Esophagus (tissue), 2 donors: ENCODE results near the gene IQCN. TPM values are rescaled to one million over a fixed set of nuclear protein-coding genes. Genes with fewer than 3 reads are reported as not detected.

Experiments used
- H3K27ac ChIP-seq, 2 donors: one replicate each; pipeline ENCODE4 v1.5.1; 2013; ENCODE audit warnings: low read depth in 2 of 2, mild to moderate bottlenecking in 2 of 2, inconsistent platforms in 1 of 2, low read length in 1 of 2, moderate library complexity in 1 of 2
- H3K27me3 ChIP-seq, 2 donors: one replicate each; pipeline ENCODE4 v1.6.1; 2013; ENCODE audit warnings: low read length in 2 of 2, control low read depth in 1 of 2, mild to moderate bottlenecking in 1 of 2; ENCODE audit not compliant: insufficient read depth in 2 of 2, control insufficient read depth in 1 of 2
- H3K36me3 ChIP-seq, 2 donors: one replicate each; pipeline ENCODE4 v1.6.1; 2013; ENCODE audit warnings: low read length in 1 of 2; ENCODE audit not compliant: control insufficient read depth in 2 of 2, insufficient read depth in 2 of 2
- H3K4me1 ChIP-seq, 2 donors: one replicate each; pipeline ENCODE4 v1.6.1; 2013; ENCODE audit warnings: low read length in 1 of 2; ENCODE audit not compliant: control insufficient read depth in 2 of 2, insufficient read depth in 2 of 2
- H3K4me3 ChIP-seq, 2 donors: one replicate each; pipeline ENCODE4 v1.5.1; 2013; ENCODE audit warnings: low read length in 2 of 2, mild to moderate bottlenecking in 2 of 2, low read depth in 1 of 2, moderate library complexity in 1 of 2
- H3K9me3 ChIP-seq, 2 donors: one replicate each; pipeline ENCODE4 v1.6.1; 2013; ENCODE audit warnings: mild to moderate bottlenecking in 2 of 2, low read depth in 1 of 2, low read length in 1 of 2, moderate library complexity in 1 of 2; ENCODE audit not compliant: control insufficient read depth in 2 of 2, insufficient read depth in 1 of 2
- WGBS, 2 donors: extraction: QIAGEN DNeasy Blood & Tissue Kit; methylation state at CpG; one replicate each; pipeline ENCODE4 v1.1.7; 2013; 5-methylcytosine and 5-hydroxymethylcytosine counted together
- polyA plus RNA-seq, 2 donors: library from polyadenylated mRNA; stranded (reverse); fragments of 200-250 nt; gene quantifications; one replicate each; pipeline ENCODE4 v1.2.3, GENCODE V29; 2013
- donor health status: healthy with polysubstance abuse.
- donor health status: Bipolar disorder and iron deficiency.

The IQCN gene, protein sequence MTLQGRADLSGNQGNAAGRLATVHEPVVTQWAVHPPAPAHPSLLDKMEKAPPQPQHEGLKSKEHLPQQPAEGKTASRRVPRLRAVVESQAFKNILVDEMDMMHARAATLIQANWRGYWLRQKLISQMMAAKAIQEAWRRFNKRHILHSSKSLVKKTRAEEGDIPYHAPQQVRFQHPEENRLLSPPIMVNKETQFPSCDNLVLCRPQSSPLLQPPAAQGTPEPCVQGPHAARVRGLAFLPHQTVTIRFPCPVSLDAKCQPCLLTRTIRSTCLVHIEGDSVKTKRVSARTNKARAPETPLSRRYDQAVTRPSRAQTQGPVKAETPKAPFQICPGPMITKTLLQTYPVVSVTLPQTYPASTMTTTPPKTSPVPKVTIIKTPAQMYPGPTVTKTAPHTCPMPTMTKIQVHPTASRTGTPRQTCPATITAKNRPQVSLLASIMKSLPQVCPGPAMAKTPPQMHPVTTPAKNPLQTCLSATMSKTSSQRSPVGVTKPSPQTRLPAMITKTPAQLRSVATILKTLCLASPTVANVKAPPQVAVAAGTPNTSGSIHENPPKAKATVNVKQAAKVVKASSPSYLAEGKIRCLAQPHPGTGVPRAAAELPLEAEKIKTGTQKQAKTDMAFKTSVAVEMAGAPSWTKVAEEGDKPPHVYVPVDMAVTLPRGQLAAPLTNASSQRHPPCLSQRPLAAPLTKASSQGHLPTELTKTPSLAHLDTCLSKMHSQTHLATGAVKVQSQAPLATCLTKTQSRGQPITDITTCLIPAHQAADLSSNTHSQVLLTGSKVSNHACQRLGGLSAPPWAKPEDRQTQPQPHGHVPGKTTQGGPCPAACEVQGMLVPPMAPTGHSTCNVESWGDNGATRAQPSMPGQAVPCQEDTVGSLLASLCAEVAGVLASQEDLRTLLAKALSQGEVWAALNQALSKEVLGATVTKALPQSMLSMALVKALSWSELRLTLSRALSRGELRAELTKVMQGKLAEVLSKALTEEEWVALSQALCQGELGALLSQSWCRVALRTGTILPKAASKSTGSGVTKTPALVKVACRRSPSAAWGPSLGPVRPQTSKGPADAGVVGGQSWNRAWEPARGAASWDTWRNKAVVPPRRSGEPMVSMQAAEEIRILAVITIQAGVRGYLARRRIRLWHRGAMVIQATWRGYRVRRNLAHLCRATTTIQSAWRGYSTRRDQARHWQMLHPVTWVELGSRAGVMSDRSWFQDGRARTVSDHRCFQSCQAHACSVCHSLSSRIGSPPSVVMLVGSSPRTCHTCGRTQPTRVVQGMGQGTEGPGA (N-terminal part only)
- polyA plus RNA-seq = 10 to 100 TPM in 1 of 2 donors, under 1 TPM in 1; 0.88 to 12.2 TPM

DNA sequence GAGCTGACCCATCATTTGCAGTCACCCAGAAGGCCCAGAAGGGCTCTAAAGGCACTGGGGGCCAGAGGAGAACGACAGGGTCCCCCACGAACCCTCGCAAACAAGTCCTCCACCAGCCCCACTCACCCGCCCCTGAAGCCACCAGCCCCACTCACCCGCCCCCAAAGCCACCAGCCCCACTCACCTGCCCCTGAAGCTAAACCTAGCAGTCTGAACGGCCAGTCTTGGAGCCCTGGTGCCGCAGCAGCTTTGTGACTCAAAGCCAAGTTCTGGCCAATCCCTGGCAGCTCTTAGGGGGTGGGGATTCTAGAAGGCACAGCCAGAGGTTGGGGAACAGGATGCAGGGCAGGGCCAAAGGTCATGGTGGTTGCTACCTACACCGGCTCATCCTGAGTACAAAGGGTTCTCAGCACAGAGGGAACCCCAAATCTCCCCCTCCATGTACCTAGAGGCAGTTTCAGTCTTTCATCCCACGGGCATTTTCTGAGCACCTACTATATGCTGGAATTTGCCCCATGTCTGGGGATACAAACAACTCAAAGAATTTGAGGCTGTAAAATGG, at the start of gene IQCN:
TSS of gene IQCN (minus strand) at position 234 of the 562 bp plus-strand sequence. CDS start 4,974 bp downstream, outside the sequence.
- H3K36me3 ChIP-seq = peaks cover 0 to 9% of the 10 kb centered on the region in 2 donors
- no peak within 1 kb of the TSS for H3K4me3 ChIP-seq
- H3K4me1 ChIP-seq = peaks cover 2 to 14% of the 10 kb centered on the region in 2 donors
- no peaks in the 10 kb centered on the region for H3K27me3 ChIP-seq
- H3K27ac ChIP-seq = peak within 1 kb of the TSS; percentile 68 to 89
- WGBS, 2 donors = 65 to 68% methylated on average over 9 of the region's 9 CpGs
- H3K9me3 ChIP-seq = no peaks in the 10 kb centered on the region

DNA sequence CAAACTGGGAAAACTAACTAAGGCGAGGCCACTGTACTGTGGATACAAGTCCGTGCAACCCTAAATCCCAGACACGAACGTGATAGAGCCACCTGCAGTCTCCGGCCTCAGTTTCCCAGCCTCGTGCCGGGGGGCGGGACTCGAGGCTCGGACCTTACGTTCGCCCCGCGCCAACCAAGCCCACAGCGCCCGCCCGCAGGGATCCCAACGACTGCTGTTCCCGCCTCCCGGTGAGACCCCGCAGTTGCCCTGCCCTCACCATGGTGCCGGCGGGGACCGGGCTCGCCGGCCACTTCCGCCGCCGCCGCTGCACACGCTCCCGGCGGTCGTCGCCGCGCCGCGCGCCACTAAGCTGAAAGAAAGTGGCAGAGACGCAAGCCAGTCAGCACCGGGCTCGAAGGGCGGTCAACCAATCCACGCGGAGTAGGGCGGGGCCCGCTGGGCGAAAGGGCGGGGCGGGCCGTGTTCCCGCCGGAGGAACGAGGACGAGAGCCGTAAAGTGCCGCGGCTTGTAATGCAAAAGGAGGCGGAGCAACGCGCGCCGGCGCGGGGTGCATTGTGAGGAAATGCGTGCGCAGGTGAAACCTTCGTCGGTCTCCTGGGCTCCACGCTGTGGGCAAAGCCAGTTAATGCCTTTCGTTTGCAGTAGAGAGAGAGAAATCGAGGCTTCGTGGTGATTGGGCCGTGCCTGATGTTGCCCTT, 48.7 kb upstream of the IQCN start, which contains the start of gene LSM4:
TSS of gene LSM4 (minus strand) at position 318 of the 702 bp plus-strand sequence. CDS start at position 262, 56 bp downstream.
- peak within 1 kb of the TSS; percentile 84 to 96 for H3K4me3 ChIP-seq
- peak within 1 kb of the TSS; percentile 93 to 97 for H3K27ac ChIP-seq
- WGBS, 2 donors = 0% methylated on average over 74 to 75 of the region's 75 CpGs
- no peaks in the 10 kb centered on the region for H3K27me3 ChIP-seq
- H3K4me1 ChIP-seq = peaks cover 3 to 17% of the 10 kb centered on the region in 2 donors
- H3K36me3 ChIP-seq = no peaks in the 10 kb centered on the region
- no peaks in the 10 kb centered on the region for H3K9me3 ChIP-seq

DNA sequence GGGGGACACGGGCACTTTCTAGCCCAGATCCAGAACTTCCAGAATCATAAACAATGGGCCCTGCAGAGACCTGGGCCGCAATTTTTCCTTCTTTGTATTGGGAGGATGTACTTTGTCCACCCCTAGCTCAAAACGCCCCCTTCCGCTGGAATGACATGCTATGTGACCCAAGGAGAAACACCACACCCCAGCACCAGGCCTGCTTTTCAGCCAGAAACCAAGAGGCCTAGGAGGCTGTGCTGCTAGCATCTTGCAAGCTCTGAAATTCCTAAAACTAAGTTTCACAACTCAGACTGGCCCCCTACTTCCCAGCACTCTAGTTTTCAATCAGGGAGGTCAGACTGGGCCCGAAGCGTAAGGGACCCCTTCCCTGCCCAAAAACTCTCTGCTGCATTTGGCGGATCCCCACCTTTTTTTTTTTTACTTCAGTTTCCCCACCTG, 48.1 kb upstream of the IQCN start:
- no peaks in the 10 kb centered on the region for H3K27me3 ChIP-seq
- H3K9me3 ChIP-seq = no peaks in the 10 kb centered on the region
- peak overlapping the region; percentile 84 to 96 for H3K4me3 ChIP-seq
- H3K36me3 ChIP-seq = no peaks in the 10 kb centered on the region
- H3K27ac ChIP-seq = peak overlapping the region; percentile 92 to 93
- H3K4me1 ChIP-seq = peaks cover 3 to 18% of the 10 kb centered on the region in 2 donors
- 1 to 4% methylated on average over 7 of the region's 7 CpGs for WGBS, 2 donors

DNA sequence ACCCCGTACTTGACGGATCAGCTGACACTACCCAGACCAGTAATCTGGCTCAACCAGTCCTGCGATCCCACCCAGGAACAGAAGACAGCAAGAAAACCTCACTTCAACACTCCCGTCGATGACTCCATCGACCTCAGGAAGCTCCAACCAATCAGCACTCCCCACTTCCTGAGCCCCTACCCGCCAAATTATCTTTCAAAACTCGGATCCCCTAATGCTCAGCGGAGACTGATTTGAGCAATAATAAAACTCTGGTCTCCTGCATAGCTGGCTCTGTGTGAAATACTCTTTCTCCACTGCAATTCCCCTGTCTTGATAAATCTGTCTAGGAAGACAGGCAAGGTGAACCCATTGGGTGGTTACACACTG, 47.5 kb upstream of the IQCN start:
- H3K27me3 ChIP-seq = no peaks in the 10 kb centered on the region
- H3K36me3 ChIP-seq = no peaks in the 10 kb centered on the region
- peak overlapping the region; percentile 92 to 93 for H3K27ac ChIP-seq
- peaks cover 3 to 18% of the 10 kb centered on the region in 2 donors for H3K4me1 ChIP-seq
- H3K4me3 ChIP-seq = peak overlapping the region in 1 of 2 donors; percentile 84
- no peaks in the 10 kb centered on the region for H3K9me3 ChIP-seq
- WGBS, 2 donors = 22 to 26% methylated on average over 9 of the region's 9 CpGs

DNA sequence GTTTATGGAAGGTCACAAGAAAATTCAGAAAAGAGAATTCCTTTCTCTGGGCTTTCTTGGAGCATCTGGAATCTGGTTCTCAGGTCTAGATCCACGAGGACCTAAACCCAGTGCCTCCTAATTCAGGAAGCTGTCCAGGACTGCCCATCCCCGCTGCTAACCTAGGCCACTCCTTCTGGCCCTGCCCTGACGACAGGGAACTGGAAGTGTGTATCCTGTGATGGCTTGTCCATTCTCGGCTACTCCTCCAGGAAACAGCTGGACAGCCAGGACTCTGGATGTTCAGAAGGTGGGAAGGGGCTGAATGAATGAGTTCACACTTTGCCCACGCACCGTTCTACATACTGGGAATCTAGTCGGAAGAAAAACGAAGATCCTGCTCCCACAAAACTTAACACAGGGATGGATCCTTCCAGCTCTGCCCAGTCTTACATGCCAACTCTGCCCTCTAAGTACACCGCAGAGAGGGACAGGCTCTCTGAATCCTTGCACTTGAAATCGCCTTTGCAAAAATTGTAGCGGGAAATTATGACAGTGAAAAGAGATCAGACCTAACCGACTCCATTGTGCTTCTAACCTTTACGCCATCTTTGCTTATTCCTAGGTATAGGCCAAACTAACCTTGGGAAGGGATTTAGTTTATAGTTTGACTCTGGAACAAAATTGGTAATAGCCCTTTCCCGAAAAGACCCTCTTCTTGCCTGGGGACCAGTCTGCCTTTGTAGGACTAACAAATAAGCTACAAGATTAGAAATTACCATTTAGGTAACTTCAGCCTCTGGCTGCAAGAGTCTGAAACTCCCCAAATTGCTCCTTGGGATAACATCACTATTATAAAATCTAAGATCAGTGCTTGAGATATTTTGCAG, 46.8 kb upstream of the IQCN start:
- Histone ChIP-seq H3K27ac (peak overlapping the region; percentile 40 to 92), H3K4me3 (no peak overlapping the region)
- WGBS, 2 donors = 68 to 72% methylated on average over 14 of the region's 14 CpGs

DNA sequence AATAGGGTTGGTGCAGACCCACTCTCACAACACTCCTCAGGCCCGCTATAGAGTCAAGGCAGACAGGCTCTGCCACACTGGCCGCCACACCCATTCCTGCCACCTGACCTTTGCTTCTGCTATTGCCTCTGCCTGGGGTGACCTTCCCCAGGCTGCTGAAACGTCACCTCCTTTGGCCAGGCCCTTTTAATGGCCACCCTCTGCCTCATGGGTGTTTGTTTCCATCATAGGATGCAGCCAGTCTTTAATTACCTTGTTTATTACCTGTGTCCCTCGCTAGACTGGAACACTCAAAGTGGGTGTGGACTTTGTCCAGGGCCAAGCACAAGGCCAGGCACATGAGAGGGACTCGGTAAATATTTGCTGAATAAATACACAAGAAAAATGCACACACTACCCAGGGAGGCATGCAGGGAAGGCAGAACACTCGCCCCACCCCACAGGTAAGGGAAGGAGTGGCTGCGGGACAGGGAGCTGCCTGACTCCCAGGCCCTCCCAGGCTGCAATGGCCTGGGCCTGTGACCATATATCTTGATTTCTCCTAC, 45.4 kb upstream of the IQCN start:
- peak overlapping the region; percentile 23 to 68 for H3K27ac ChIP-seq
- no peaks in the 10 kb centered on the region for H3K9me3 ChIP-seq
- H3K36me3 ChIP-seq = no peaks in the 10 kb centered on the region
- H3K27me3 ChIP-seq = no peaks in the 10 kb centered on the region
- 51 to 77% methylated on average over 7 of the region's 7 CpGs for WGBS, 2 donors
- peaks cover 3 to 18% of the 10 kb centered on the region in 2 donors for H3K4me1 ChIP-seq
- H3K4me3 ChIP-seq = no peak overlapping the region

More for the DNA sequence above, 46.8 kb upstream of the IQCN start:
- H3K9me3 ChIP-seq = no peaks in the 10 kb centered on the region
- peaks cover 3 to 18% of the 10 kb centered on the region in 2 donors for H3K4me1 ChIP-seq
- no peaks in the 10 kb centered on the region for H3K36me3 ChIP-seq
- no peaks in the 10 kb centered on the region for H3K27me3 ChIP-seq

DNA sequence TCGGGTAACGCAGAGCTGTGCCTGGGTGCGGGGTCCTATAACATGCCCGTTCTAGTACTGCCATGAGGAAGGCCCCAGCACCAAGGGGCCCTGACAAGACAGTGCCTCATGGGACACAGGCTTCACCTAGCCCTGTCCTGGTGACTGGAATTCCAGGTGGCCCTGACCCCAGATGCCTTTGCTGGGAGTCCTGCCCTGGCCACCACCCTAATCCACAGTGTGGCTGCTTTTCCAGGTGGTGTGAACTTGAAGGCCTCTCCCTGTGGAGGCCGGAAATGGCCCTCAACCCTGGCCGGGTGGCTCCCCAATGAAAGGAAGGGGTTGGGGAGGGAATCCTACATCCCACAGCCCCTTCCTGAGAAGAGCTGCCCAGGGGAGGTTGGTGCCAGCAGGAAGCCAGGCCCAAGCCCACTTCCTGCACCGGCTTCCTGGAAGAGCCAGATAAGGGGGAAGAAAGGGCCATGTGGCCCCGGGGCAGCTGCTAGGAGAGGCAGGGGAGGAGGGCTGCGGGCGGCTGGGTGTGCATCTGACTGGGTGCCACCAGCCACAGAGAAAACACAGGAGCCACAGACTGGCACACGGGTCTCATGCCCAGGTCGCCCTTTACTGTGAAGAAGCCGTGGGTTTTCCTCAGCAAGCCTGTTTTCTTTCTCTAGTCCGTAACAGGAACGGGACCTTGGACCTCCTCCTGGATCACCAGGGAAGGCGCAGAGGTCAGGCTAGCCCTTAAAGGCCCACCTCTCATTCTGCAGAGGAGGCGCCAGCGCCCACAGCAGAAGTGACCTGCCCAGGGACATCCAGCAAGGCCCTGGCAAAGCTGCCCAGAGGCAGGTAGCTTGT, 43.9 kb upstream of the IQCN start:
- 57 to 68% methylated on average over 18 of the region's 18 CpGs for WGBS, 2 donors
- H3K4me1 ChIP-seq = peaks cover 3 to 18% of the 10 kb centered on the region in 2 donors
- H3K27ac ChIP-seq = peak overlapping the region; percentile 25 to 45

More for the DNA sequence above, 43.9 kb upstream of the IQCN start:
- Histone ChIP-seq H3K36me3 (no peaks in the 10 kb centered on the region), H3K27me3 (no peaks in the 10 kb centered on the region), H3K4me3 (no peak overlapping the region), H3K9me3 (no peaks in the 10 kb centered on the region)
